MG63 (cell line): ENCODE data around the gene OR2Y1. TPM values are rescaled to one million over a fixed set of nuclear protein-coding genes. Genes with fewer than 3 reads are reported as not detected.

Source experiments
- DNase-seq: peaks from one replicate; pipeline ENCODE4 v3.0.0-alpha.2; 2020
- H3K27me3 ChIP-seq: fragments of 250-450 bp; sonication (Bioruptor Pico); 2 replicates; pipeline ENCODE4 v1.5.1; 2020; ENCODE audit warnings: mild to moderate bottlenecking, moderate library complexity
- H3K36me3 ChIP-seq: fragments of 250-450 bp; sonication (Bioruptor Pico); 2 replicates; pipeline ENCODE4 v1.5.1; 2020; ENCODE audit warnings: mild to moderate bottlenecking, moderate library complexity
- H3K4me3 ChIP-seq: fragments of 250-450 bp; sonication (Bioruptor Pico); 2 replicates; pipeline ENCODE4 v1.5.1; 2020; ENCODE audit warnings: mild to moderate bottlenecking, moderate library complexity
- H3K9me3 ChIP-seq: fragments of 250-450 bp; sonication (Bioruptor Pico); 2 replicates; pipeline ENCODE4 v1.5.1; 2020; ENCODE audit warnings: mild to moderate bottlenecking, moderate library complexity
- total RNA-seq: library from RNA; depleted of rRNA; stranded (reverse); fragments of >200 nt; shearing (Covaris generic); gene quantifications from 2 replicates; pipeline ENCODE4 v1.2.3, GENCODE V29; 2014; ENCODE audit warnings: low replicate concordance; rRNA removed

Gene OR2Y1
- total RNA-seq, 1 experiment from 2014 or later, result not detected

DNA sequence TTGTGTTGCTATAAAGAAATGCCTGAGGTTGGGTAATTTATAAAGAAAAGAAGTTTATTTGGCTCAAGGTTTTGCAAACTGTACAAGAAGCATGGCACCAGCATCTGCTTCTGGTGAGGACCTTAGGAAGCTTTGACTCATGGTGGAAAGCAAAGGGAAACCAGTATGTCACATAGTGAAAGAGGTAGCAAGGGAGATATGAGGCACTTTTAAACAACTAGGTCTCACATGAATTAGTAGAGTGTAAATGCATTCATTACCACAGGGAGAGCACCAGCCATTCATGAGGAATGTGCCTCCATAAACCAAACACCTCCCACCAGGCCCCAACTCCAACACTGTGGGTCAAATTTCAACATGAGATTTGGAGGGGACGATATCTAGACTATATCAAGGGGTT, 40.8 kb downstream of the OR2Y1 start:
- Histone ChIP-seq H3K4me3 (no peak overlapping the region), H3K9me3 (peaks cover 13% of the 10 kb centered on the region), H3K36me3 (no peaks in the 10 kb centered on the region), H3K27me3 (peaks cover 33% of the 10 kb centered on the region)
- no peak for DNase-seq

- Histone ChIP-seq H3K4me3 (no peak overlapping the region), H3K36me3 (no peaks in the 10 kb centered on the region), H3K27me3 (peaks cover 43% of the 10 kb centered on the region), H3K9me3 (peaks cover 13% of the 10 kb centered on the region)
- DNase-seq, result no peak
Observed at GRCh38 chr5:180696116-180696515, 43.7 kb downstream of the OR2Y1 start.

DNA sequence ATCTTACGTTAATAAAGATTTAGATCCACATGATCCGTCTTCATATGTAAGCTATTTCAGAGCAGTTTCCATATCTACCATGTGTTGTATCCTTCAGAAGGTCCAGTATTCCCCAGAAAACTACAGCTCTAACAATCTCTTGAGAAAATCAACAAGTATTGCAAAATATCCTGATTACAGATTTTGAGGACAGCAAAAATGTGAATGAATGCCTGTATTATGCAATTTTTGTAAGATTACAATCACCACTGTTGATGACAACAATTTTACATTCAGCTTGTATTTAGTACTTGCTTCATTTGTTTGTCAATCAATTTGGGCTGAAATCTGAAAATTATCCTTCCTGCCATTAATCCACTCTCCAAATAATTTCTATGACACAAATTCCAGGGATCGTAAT, 47.4 kb downstream of the OR2Y1 start:
- H3K36me3 ChIP-seq, result no peaks in the 10 kb centered on the region
- peaks cover 13% of the 10 kb centered on the region for H3K9me3 ChIP-seq
- peaks cover 45% of the 10 kb centered on the region for H3K27me3 ChIP-seq
- no peak for DNase-seq
- no peak overlapping the region for H3K4me3 ChIP-seq

- no peak overlapping the region for H3K4me3 ChIP-seq
- DNase-seq, result no peak
- peaks cover 10% of the 10 kb centered on the region for H3K9me3 ChIP-seq
- H3K36me3 ChIP-seq, result no peaks in the 10 kb centered on the region
- H3K27me3 ChIP-seq, result peaks cover 53% of the 10 kb centered on the region
Observed at GRCh38 chr5:180691046-180691445, 48.8 kb downstream of the OR2Y1 start.

GRCh38 chr5:180690562-180690961, 49.3 kb downstream of the OR2Y1 start:
- Histone ChIP-seq H3K36me3 (no peaks in the 10 kb centered on the region), H3K9me3 (peaks cover 5% of the 10 kb centered on the region; the same call in 1 of the 2 replicates)
- DNase-seq, result no peak

GRCh38 chr5:180689775-180690174, 50.1 kb downstream of the OR2Y1 start:
- Histone ChIP-seq H3K27me3 (peaks cover 56% of the 10 kb centered on the region), H3K4me3 (no peak overlapping the region), H3K9me3 (no peaks in the 10 kb centered on the region), H3K36me3 (no peaks in the 10 kb centered on the region)
- no peak for DNase-seq

More at GRCh38 chr5:180690562-180690961, 49.3 kb downstream of the OR2Y1 start:
- Histone ChIP-seq H3K4me3 (no peak overlapping the region), H3K27me3 (peaks cover 55% of the 10 kb centered on the region)

Other genes starting within 250 kb of the OR2Y1 start
- 11.4 and 12.5 TPM in 2 replicates for gene CNOT6, start 245.7 kb downstream of the OR2Y1 start, total RNA-seq
- gene SCGB3A1, start 148.6 kb downstream of the OR2Y1 start, total RNA-seq, result not detected in 2 replicates
- 0.10 and 1.3 TPM in 2 replicates for gene FLT4, start 90.5 kb downstream of the OR2Y1 start, total RNA-seq
- gene MGAT1, start 62.7 kb upstream of the OR2Y1 start, total RNA-seq, result 186 and 189 TPM in 2 replicates
- gene ZFP62, start 121.2 kb upstream of the OR2Y1 start, total RNA-seq, result 23.6 and 52.7 TPM in 2 replicates
- gene BTNL8, start 159.1 kb upstream of the OR2Y1 start, total RNA-seq, result not detected in 2 replicates
- not detected in 2 replicates for gene BTNL3, start 248.8 kb upstream of the OR2Y1 start, total RNA-seq